Calu3 (cell line): ENCODE measurements around the gene FRMD1. TPM values are rescaled to one million over a fixed set of nuclear protein-coding genes. Genes with fewer than 3 reads are reported as not detected.

ENCODE experiments used
- BruUV-seq: library from RNA; stranded (reverse); fragments of 400-500 nt; replicated peaks from 2 replicates; lab custom pipeline; 2021; lab: Mats Ljungman, UMichigan
- CTCF ChIA-PET: fragments of 300-600 bp; sonication (Branson Sonifier 250); formaldehyde crosslinking; loops from one replicate; lab custom pipeline; 2022; ENCODE audit warnings: antibody characterized with exemption; lab: Charles Lee
- DNase-seq: peaks from one replicate; pipeline ENCODE4 v3.0.0; 2022
- H3K27ac Mint-ChIP-seq: one replicate; pipeline ENCODE4 v1.8.0; 2022; ENCODE audit warnings: mixed read lengths; ENCODE audit not compliant: unreplicated experiment
- H3K27me3 Mint-ChIP-seq: one replicate; pipeline ENCODE4 v1.8.0; 2022; ENCODE audit warnings: mixed read lengths; ENCODE audit not compliant: unreplicated experiment
- H3K36me3 Mint-ChIP-seq: one replicate; pipeline ENCODE4 v1.8.0; 2022; ENCODE audit warnings: mild to moderate bottlenecking, moderate library complexity, mixed read lengths; ENCODE audit not compliant: insufficient read depth, unreplicated experiment
- H3K4me1 Mint-ChIP-seq: one replicate; pipeline ENCODE4 v1.8.0; 2022; ENCODE audit warnings: mild to moderate bottlenecking, low read depth, mixed read lengths; ENCODE audit not compliant: unreplicated experiment
- H3K4me3 Mint-ChIP-seq: one replicate; pipeline ENCODE4 v1.8.0; 2022; ENCODE audit warnings: mild to moderate bottlenecking, low read depth, moderate library complexity, mixed read lengths; ENCODE audit not compliant: unreplicated experiment
- H3K9me3 Mint-ChIP-seq: one replicate; pipeline ENCODE4 v1.8.0; 2022; ENCODE audit warnings: low read depth, mixed read lengths; ENCODE audit not compliant: unreplicated experiment
- intact Hi-C: fragments of 100-400 bp; cut with micrococcal nuclease; formaldehyde crosslinking; loops from one replicate; pipeline ENCODE4 v1.10.0; 2022; ENCODE audit not compliant: unreplicated experiment
- total RNA-seq: library from RNA; stranded (reverse); gene quantifications from 2 replicates; pipeline ENCODE4 v1.2.3, GENCODE V29; 2022
- TF ChIP-seq, protein P1 (sequence below): fragments of 200-600 bp; IDR thresholded peaks from one replicate; pipeline ENCODE4 v1.8.0; 2022; ENCODE audit warnings: antibody characterized with exemption; ENCODE audit not compliant: unreplicated experiment

Gene FRMD1
- total RNA-seq, 1 experiment from 2014 or later: not detected

DNA sequence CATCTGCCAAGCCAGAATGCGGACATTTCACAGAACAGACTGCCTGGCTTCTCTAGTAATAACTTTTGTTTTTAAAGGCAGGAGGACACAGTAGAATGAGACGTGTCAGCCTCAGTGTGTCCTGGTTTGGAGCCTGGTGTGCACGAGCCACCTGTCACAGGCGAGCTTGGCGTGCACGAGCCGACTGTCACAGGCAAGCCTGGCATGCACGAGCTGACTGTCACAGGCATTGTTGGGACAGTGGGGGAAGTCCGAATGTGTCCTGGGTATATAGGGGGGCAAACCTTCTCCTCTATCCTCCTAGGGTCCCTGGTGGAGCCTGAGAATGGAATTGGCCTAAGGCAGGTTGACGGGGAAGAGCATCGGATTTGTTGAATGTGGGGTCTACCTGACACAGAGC lies 74.1 kb downstream of the FRMD1 start:
- H3K4me3 Mint-ChIP-seq: no peak overlapping the region
- no TSS peak for BruUV-seq
- H3K27me3 Mint-ChIP-seq: peaks cover 50% of the 10 kb centered on the region
- CTCF ChIA-PET: no interaction called here
- no peak for DNase-seq
- intact Hi-C loops: no loop called here
- TF ChIP-seq, protein P1, sequence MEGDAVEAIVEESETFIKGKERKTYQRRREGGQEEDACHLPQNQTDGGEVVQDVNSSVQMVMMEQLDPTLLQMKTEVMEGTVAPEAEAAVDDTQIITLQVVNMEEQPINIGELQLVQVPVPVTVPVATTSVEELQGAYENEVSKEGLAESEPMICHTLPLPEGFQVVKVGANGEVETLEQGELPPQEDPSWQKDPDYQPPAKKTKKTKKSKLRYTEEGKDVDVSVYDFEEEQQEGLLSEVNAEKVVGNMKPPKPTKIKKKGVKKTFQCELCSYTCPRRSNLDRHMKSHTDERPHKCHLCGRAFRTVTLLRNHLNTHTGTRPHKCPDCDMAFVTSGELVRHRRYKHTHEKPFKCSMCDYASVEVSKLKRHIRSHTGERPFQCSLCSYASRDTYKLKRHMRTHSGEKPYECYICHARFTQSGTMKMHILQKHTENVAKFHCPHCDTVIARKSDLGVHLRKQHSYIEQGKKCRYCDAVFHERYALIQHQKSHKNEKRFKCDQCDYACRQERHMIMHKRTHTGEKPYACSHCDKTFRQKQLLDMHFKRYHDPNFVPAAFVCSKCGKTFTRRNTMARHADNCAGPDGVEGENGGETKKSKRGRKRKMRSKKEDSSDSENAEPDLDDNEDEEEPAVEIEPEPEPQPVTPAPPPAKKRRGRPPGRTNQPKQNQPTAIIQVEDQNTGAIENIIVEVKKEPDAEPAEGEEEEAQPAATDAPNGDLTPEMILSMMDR: no peak
- H3K9me3 Mint-ChIP-seq: peaks cover 4% of the 10 kb centered on the region
- H3K27ac Mint-ChIP-seq: no peak overlapping the region
- peaks cover 11% of the 10 kb centered on the region for H3K4me1 Mint-ChIP-seq
- no peaks in the 10 kb centered on the region for H3K36me3 Mint-ChIP-seq

DNA sequence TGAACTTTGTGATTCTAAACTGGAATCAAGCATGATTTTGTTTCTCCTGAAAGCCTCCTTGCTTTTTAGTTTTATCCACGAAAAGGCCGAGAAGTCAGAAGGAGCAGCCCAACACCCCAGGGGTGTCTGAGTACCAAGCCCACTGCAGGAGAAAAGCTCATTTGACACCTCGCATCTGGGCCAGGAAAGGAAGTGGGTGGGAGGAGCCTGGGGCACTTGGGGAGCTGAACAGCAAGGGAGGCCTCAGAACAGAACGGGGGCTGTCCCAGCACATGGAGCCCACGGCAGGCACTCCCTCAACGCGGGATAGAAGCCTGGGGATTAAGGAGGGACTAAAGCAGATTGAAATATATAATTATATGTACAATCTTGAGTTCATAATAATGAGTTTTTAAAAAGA lies 75.0 kb downstream of the FRMD1 start:
- CTCF ChIA-PET: no interaction called here
- H3K27ac Mint-ChIP-seq: no peak overlapping the region

More for the DNA sequence above, 75.0 kb downstream of the FRMD1 start:
- H3K36me3 Mint-ChIP-seq: no peaks in the 10 kb centered on the region
- DNase-seq: no peak
- TF ChIP-seq, protein P1: no peak
- H3K27me3 Mint-ChIP-seq: peaks cover 57% of the 10 kb centered on the region
- no TSS peak for BruUV-seq
- intact Hi-C loops: no loop called here
- H3K9me3 Mint-ChIP-seq: peaks cover 4% of the 10 kb centered on the region
- H3K4me1 Mint-ChIP-seq: peaks cover 11% of the 10 kb centered on the region
- no peak overlapping the region for H3K4me3 Mint-ChIP-seq

Other genes starting within 250 kb of the FRMD1 start
- not detected in 2 replicates for gene KIF25, start 81.5 kb downstream of the FRMD1 start, total RNA-seq
- not detected in 2 replicates for gene DACT2, start 240.6 kb upstream of the FRMD1 start, total RNA-seq